Progenitor cell of endocrine pancreas (in vitro differentiated cells): ENCODE results near the gene TXNRD2. TPM values are rescaled to one million over a fixed set of nuclear protein-coding genes. Genes with fewer than 3 reads are reported as not detected.

Experiments
- DNase-seq: peaks from one replicate; pipeline ENCODE4 v3.0.0; 2021; ENCODE audit warnings: low spot score; ENCODE audit not compliant: unreplicated experiment
- H3K27ac Mint-ChIP-seq: 2 replicates; pipeline ENCODE4 v1.8.0; 2021; ENCODE audit warnings: mild to moderate bottlenecking, moderate library complexity, mixed read lengths
- H3K27me3 Mint-ChIP-seq: 2 replicates; pipeline ENCODE4 v1.8.0; 2021; ENCODE audit warnings: mixed read lengths
- H3K36me3 Mint-ChIP-seq: 2 replicates; pipeline ENCODE4 v1.8.0; 2022; ENCODE audit warnings: mixed read lengths; ENCODE audit not compliant: insufficient read depth
- H3K4me1 Mint-ChIP-seq: 2 replicates; pipeline ENCODE4 v1.8.0; 2021; ENCODE audit warnings: low read depth, mixed read lengths
- H3K4me3 Mint-ChIP-seq: 2 replicates; pipeline ENCODE4 v1.8.0; 2021; ENCODE audit warnings: low read depth, mild to moderate bottlenecking, moderate library complexity, mixed read lengths
- H3K9me3 Mint-ChIP-seq: 2 replicates; pipeline ENCODE4 v1.8.0; 2021; ENCODE audit warnings: low read depth, mixed read lengths
- CTCF ChIP-seq: fragments of 200-600 bp; sonication (generic); IDR thresholded peaks from one replicate; pipeline ENCODE4 v1.5.0; 2021; ENCODE audit warnings: antibody characterized with exemption, mild to moderate bottlenecking; ENCODE audit not compliant: unreplicated experiment
- microRNA-seq: library from miRNA; unstranded; fragments of <30 nt; microRNA quantifications from one replicate; pipeline ENCODE4 v1.1.0, GENCODE V29; 2020; ENCODE audit warnings: borderline number of aligned reads; ENCODE audit not compliant: unreplicated experiment
- total RNA-seq: library from RNA; stranded (reverse); gene quantifications from 2 replicates; pipeline ENCODE4 v1.2.1, GENCODE V29; 2021

TXNRD2 gene
- total RNA-seq, 1 donor from 2014 or later: 14.0 TPM

- TF ChIP-seq CTCF: no peak
- Mint-ChIP-seq H3K4me1 (no peaks in the 10 kb centered on the region), H3K9me3 (peaks cover 4% of the 10 kb centered on the region), H3K36me3 (peaks cover 2% of the 10 kb centered on the region), H3K4me3 (no peak overlapping the region), H3K27me3 (no peaks in the 10 kb centered on the region), H3K27ac (no peak overlapping the region)
- no peak for DNase-seq
Measured at GRCh38 chr22:19831016-19831415, 110.6 kb downstream of the TXNRD2 start.

DNA sequence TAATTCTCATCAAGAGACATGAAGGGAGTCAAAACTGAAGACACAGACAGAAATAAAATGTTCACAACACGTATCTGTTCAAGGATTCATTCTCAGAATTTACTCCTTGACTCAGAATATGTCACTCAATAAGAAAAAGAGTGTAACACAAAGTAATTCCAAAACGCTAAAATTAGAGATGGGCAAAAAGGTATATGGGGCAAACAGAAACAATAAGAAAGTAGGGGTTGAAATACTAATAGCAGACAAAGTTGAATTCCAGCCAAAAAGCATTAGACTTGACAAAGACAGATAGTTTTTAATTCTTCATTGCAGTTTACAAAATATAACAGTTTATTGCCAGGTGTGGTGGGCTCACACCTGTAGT, 113.6 kb downstream of the TXNRD2 start:
- no peak for TF ChIP-seq CTCF
- DNase-seq: no peak
- Mint-ChIP-seq H3K27me3 (no peaks in the 10 kb centered on the region), H3K36me3 (peaks cover 2% of the 10 kb centered on the region), H3K9me3 (peaks cover 4% of the 10 kb centered on the region), H3K4me1 (no peaks in the 10 kb centered on the region), H3K27ac (no peak overlapping the region), H3K4me3 (no peak overlapping the region)

- no peaks in the 10 kb centered on the region for H3K27me3 Mint-ChIP-seq
- H3K36me3 Mint-ChIP-seq: peaks cover 2% of the 10 kb centered on the region
- no peaks in the 10 kb centered on the region for H3K4me1 Mint-ChIP-seq
- TF ChIP-seq CTCF: no peak
- no peak overlapping the region for H3K4me3 Mint-ChIP-seq
- no peak overlapping the region for H3K27ac Mint-ChIP-seq
- DNase-seq: no peak
- peaks cover 4% of the 10 kb centered on the region for H3K9me3 Mint-ChIP-seq
Measured at GRCh38 chr22:19827341-19828034, 114.1 kb downstream of the TXNRD2 start.

GRCh38 chr22:19826619-19826950, 115.0 kb downstream of the TXNRD2 start:
- no peak overlapping the region for H3K27ac Mint-ChIP-seq
- TF ChIP-seq CTCF: no peak

DNA sequence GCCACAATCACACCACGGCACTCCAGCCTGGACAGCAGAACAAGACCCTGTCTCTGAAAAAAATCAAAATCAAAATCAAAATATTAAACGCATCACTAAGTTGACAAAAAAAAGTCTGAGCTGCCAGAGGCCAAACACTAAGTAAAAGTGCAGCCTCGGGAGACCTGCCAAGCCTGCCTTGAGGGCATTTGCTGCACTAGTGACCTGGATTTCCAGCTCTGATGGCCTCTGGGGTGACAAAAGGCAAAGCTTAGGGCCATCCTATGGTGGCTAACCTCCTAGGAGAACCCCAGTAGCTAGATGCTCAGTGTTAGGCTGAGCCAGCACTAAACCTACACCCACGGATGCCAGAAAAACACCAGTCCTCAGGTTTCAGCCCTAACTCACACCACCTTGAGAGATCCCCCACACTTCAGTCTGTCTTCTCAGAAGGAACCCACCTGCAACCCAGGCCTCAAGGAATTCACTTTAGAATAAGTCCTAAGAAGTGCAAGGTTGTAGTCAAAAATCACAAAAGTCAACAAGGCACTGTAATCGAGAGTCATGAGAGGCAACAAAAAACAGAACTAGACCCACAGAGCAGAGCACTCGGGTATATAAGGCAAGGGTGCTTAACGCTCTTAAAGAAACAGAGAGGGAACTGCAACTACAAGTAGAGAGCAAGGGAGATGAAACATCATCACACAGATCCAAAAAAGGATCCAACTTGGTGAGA, 115.6 kb downstream of the TXNRD2 start:
- Mint-ChIP-seq H3K36me3 (peaks cover 2% of the 10 kb centered on the region), H3K4me3 (no peak overlapping the region), H3K27ac (peak overlapping the region; percentile 25), H3K9me3 (peaks cover 4% of the 10 kb centered on the region), H3K4me1 (no peaks in the 10 kb centered on the region), H3K27me3 (no peaks in the 10 kb centered on the region)
- no peak for TF ChIP-seq CTCF
- DNase-seq: no peak

More at GRCh38 chr22:19826619-19826950, 115.0 kb downstream of the TXNRD2 start:
- peaks cover 4% of the 10 kb centered on the region for H3K9me3 Mint-ChIP-seq
- no peak overlapping the region for H3K4me3 Mint-ChIP-seq
- no peaks in the 10 kb centered on the region for H3K27me3 Mint-ChIP-seq
- H3K4me1 Mint-ChIP-seq: no peaks in the 10 kb centered on the region
- peaks cover 2% of the 10 kb centered on the region for H3K36me3 Mint-ChIP-seq
- no peak for DNase-seq

Small RNA genes lying within 50 kb of the gene (microRNA-seq; reads per million reads assigned to microRNA genes)
- not detected for gene MIR4761

Other genes with a start within 250 kb of the TXNRD2 start
- gene SEPTIN5, start 227.3 kb downstream of the TXNRD2 start, total RNA-seq: 32.0 and 34.5 TPM in 2 replicates
- gene GP1BB, start 218.3 kb downstream of the TXNRD2 start, total RNA-seq: 5.8 and 7.7 TPM in 2 replicates
- gene TBX1, start 181.0 kb downstream of the TXNRD2 start, total RNA-seq: 4.2 and 5.9 TPM in 2 replicates
- gene GNB1L, start 86.9 kb downstream of the TXNRD2 start, total RNA-seq: 9.0 and 9.9 TPM in 2 replicates
- 27.2 and 27.4 TPM in 2 replicates for gene RTL10, start 86.9 kb downstream of the TXNRD2 start, total RNA-seq
- gene COMT, start within 50 bp of the TXNRD2 start, total RNA-seq: 48.7 and 58.2 TPM in 2 replicates
- gene ARVCF, start 75.0 kb upstream of the TXNRD2 start, total RNA-seq: 95.3 and 101 TPM in 2 replicates
- 19.9 and 21.8 TPM in 2 replicates for gene TANGO2, start 79.3 kb upstream of the TXNRD2 start, total RNA-seq
- gene DGCR8, start 138.4 kb upstream of the TXNRD2 start, total RNA-seq: 75.8 and 79.8 TPM in 2 replicates
- 217 and 219 TPM in 2 replicates for gene RANBP1, start 174.3 kb upstream of the TXNRD2 start, total RNA-seq
- gene TRMT2A, start 175.4 kb upstream of the TXNRD2 start, total RNA-seq: 78.5 and 86.5 TPM in 2 replicates
- 82.1 and 83.5 TPM in 2 replicates for gene ZDHHC8, start 190.0 kb upstream of the TXNRD2 start, total RNA-seq
- 3.3 and 4.0 TPM in 2 replicates for gene CCDC188, start 209.2 kb upstream of the TXNRD2 start, total RNA-seq